Ammon's horn (tissue), 1 donor: Measurements from ENCODE around the gene DRD4.

Experiments
- DNase-seq: peaks from one replicate; pipeline ENCODE4 v3.0.0-alpha.2; 2016; ENCODE audit warnings: low spot score

The DRD4 gene

GRCh38 chr11:623349-623869 is 13.7 kb upstream of the DRD4 start:
- no peak for DNase-seq

GRCh38 chr11:623999-624704 is 12.9 kb upstream of the DRD4 start:
- DNase-seq = no peak

- DNase-seq = no peak
These were observed 12.1 kb upstream of the DRD4 start, which contains the start of gene CDHR5 for GRCh38 chr11:624705-625635. CDHR5 (minus strand) TSS chr11:624955; CDS start chr11:624902, 53 bp downstream.

- no peak for DNase-seq
These were observed 11.3 kb upstream of the DRD4 start for GRCh38 chr11:625636-626268.

GRCh38 chr11:626475-627307 is 10.4 kb upstream of the DRD4 start, which contains the start of gene SCT:
SCT (minus strand) TSS chr11:627181; CDS start chr11:627143, 38 bp downstream.
- DNase-seq = no peak

GRCh38 chr11:627308-627576 is 9.8 kb upstream of the DRD4 start:
- DNase-seq = no peak

GRCh38 chr11:628056-628455 is 9.0 kb upstream of the DRD4 start:
- no peak for DNase-seq

- DNase-seq = no peak
These were observed 7.9 kb upstream of the DRD4 start for GRCh38 chr11:629237-629583.

- no peak for DNase-seq
These were observed 6.2 kb upstream of the DRD4 start for GRCh38 chr11:630871-631270.

GRCh38 chr11:635945-636510 is 1.0 kb upstream of the DRD4 start:
- no peak for DNase-seq

- no peak for DNase-seq
These were observed 194 bp downstream of the DRD4 start for GRCh38 chr11:637333-637592.

- no peak for DNase-seq
These were observed 788 bp downstream of the DRD4 start for GRCh38 chr11:637593-638521.

GRCh38 chr11:638631-639331 is 1.7 kb downstream of the DRD4 start:
- no peak for DNase-seq

- no peak for DNase-seq
These were observed 2.4 kb downstream of the DRD4 start for GRCh38 chr11:639332-639955.

GRCh38 chr11:640021-640706 is 3.1 kb downstream of the DRD4 start:
- DNase-seq = no peak

- no peak for DNase-seq
These were observed 4.8 kb downstream of the DRD4 start for GRCh38 chr11:641806-642370.

GRCh38 chr11:643366-643765 is 6.3 kb downstream of the DRD4 start:
- no peak for DNase-seq
